Activated CD8-positive, alpha-beta memory T cell treated with anti-CD3 and anti-CD28 coated beads for 1 hour (primary cell): ENCODE results near the gene LHFPL3.
"Not testable (repeated sequence)": the region's sequence is repeated elsewhere in the genome, so short reads cannot be mapped to it uniquely, and the experiment has no call there.

Source experiments
- DNase-seq, 2 donors: peaks; one replicate each; pipeline ENCODE4 v3.0.0-alpha.2; 2020; ENCODE audit warnings: low read depth in 1 of 2; ENCODE audit errors: extremely low read depth in 1 of 2

The LHFPL3 gene

DNA sequence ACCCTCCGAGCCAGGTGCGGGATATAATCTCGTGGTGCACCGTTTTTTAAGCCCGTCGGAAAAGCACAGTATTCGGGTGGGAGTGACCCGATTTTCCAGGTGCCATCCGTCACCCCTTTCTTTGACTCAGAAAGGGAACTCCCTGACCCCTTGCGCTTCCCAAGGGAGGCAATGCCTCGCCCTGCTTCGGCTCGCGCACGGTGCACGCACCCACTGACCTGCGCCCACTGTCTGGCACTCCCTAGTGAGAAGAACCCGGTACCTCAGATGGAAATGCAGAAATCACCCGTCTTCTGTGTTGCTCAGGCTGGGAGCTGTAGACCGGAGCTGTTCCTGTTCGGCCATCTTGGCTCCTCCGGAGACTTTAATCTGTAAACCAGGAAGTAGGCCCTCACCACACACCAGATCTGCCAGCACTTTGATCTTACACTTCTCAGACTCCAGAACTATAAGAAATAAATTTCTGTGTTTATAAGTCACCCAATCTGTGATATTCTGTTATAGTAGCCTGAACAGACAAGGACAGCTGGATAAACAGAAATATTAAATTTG, 235.0 kb downstream of the LHFPL3 start:
- DNase-seq, result not testable (repeated sequence)

DNA sequence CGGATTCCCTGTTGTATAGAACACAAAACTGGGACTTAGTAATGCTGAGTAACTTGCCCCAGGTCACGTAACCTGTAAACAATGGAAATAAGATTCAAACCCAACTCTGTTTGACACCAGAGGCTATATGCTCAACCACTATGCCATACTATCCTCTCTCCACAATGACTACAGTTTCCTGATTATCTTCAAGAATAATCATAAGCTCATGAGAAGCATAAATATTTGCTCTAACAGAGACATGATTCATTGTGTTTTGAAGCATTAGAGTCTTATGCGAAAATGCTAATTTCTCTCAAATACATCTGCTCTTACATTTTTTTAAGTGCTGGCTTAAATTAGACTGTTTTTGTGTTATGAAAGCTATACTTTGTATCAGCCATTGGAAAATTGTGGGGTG, 241.3 kb downstream of the LHFPL3 start:
- no peak for DNase-seq

DNA sequence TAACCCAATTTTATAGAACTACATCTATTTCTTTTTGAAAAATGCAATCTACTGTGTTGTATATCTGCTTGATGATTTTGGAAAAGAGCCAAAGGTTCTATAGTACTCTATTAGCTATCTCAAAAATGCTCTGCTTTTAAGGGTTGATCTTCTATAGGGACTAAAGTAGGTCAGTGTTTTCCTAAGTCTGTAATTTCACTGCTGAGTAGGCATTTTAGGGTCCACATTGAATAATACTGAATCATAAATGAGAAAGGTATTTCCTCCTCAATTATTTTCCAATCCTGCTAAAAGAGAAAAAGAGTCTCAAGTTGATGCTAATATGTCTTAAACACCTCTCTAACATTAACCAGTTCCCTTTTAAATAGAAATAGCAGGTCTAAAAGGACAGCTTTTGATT, 244.2 kb downstream of the LHFPL3 start:
- no peak for DNase-seq

DNA sequence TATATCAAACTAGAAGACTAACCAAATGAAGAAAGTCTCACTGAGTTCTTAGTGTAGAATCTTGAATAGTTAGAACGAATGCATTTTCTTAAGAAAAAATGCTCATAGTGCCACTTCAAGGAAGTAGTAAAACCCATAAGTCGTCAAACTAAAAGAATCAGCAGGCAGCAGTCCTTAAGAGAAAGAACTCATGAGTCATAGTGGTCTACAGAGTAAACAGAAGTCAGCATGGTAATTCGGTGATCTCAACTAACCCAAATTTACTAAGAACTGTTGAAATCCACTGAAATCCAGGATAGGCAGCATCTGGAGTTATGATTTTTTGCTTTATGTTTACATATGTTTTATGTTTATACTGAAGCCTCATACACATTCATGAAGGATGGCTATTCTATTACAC, 256.2 kb downstream of the LHFPL3 start:
- DNase-seq, result no peak

DNA sequence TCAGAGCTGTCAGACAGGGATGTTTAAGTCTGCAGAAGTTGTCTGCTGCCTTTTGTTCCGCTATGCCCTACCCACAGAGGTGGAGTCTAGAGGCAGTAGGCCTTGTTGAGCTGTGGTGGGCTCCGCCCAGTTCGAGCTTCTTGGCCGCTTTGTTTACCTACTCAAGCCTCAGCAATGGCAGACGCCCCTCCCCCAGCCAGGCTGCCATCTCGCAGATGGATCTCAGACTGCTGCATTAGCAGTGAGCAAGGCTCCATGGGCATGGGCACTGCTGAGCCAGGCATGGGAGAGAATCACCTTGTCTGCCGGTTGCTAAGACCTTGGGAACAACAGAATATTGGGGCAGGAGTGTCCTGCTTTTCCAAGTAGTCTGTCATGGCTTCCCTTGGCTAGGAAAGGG, 267.2 kb downstream of the LHFPL3 start:
- not testable (repeated sequence) for DNase-seq

DNA sequence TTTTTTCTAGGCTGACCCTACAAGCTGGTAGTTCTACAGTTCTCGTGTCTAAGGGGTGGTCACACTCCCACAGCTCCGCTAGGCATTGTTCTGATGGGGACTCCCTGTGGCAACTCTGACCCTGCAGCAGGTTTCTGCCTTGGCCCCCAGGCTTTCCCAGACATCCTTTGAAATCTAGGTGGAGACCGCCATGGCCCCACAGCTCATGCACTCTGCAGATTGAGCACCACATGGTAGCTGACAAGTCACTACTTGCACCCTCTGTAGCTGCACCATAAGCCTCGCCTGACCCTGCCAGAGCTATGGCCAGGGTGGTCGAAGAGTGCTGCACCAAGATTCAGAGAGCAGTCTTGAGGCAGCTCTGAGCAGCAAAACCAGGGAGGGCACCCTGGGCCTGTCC, 275.6 kb downstream of the LHFPL3 start:
- DNase-seq, result no peak

DNA sequence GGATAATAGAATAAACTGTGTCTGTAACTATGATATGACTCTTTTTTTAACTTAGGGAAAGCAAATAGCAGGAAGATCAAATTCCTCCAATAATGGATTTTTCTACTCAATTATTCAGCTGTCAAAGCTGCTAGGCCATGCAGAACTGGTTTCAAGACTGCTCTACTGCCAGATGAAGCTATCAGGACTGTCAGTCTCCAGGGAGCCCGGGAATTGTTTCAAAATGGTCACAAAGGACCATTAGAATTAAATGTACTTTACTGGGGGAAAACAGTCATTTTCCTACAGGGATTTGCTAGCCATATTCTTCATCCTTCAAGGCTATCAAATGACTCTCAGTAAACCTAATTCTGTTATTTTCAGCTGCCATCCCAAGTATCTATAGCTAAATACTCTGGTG, 276.3 kb downstream of the LHFPL3 start:
- DNase-seq, result no peak

DNA sequence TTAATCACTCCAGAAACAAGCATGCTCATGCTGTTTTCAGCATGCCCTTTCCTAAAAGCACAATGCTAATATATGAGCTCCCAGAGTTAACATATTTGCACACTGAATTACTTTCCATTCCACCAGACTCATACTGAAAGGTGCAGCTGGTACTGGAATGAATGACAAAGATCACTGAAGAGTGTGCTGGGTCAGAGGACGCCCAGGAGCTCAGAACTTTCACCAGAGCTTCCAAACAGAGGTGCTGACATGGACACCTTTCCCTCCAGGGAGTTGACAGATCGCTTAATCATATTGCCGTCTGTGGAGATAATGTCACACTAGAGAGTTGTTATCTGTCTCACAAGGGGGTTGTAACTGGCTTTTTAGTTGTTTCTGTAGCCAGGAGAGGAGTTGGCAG, 292.9 kb downstream of the LHFPL3 start:
- no peak for DNase-seq

DNA sequence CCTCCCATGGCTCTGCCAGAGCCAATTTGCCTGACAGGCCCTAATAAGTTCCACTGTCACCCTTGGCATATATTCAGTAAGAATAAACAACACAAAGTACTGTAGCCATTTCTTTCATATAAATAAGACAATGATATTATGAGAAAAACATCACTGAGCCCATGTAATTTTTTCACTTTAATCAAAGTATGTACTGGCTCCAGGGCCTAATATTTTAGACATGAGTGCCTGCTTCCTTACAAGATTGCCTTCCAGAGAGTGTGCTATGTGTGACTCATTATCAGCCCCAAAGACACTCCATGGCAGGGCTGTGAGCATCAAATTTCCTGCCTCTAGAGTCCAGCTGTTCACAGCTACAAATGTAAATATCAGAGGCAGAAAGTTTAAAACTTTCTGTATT, 297.6 kb downstream of the LHFPL3 start:
- no peak for DNase-seq

DNA sequence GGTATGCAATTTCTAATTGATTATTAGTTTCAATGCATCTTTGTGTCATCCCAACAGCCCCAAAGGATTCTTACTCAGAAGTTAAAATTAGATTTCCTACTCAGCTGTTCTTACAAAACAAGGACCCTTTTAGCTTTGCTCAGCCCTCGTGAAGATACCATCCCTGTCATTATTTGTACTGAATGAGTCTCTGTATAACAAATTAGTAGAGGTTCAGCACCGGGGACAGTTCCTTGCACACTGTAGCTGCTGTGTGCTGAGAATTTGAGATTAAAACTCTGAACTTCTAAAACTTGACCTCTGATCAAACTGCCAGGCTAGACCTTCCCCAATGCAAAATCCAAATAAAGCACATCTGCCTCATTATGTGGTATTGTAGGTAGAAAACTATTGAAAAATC, 299.1 kb downstream of the LHFPL3 start:
- DNase-seq, result no peak

DNA sequence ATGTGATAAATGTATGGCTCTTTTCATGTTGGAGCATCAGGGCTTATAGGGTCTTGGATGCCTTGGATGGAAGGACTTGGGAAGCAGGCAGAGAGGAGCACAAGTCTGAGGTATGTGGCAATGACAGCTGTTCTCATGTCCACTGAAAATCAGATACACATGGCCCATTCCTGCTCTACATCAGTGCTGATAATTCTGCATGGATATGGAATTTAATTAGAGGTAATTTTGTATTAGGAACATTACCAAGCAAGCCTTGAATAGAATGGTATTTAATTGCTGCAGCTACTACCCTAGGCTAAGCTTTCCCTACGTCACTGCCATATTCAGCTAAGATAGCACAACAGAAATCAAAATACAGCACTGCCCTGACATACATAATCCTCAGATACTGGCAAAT, 299.6 kb downstream of the LHFPL3 start:
- DNase-seq, result no peak

DNA sequence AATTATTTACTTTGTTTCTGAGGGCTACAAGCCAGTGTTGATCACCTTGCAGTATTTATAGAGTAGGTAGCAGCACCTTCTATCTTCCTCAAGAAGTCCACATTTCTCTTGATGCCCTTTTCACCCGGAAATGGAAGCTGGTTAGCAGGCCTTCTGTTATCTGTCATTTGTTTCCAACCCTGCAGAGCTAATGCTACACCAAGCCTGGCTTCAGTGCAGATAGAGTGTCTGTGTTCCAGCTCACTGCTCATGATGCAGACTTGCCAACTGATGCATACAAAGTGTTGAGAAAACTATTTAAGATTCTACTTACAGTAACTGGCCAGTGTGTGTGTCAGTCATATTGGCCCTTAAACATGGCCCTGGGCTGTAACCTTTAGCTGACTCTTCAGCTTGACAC, 301.0 kb downstream of the LHFPL3 start:
- no peak for DNase-seq

DNA sequence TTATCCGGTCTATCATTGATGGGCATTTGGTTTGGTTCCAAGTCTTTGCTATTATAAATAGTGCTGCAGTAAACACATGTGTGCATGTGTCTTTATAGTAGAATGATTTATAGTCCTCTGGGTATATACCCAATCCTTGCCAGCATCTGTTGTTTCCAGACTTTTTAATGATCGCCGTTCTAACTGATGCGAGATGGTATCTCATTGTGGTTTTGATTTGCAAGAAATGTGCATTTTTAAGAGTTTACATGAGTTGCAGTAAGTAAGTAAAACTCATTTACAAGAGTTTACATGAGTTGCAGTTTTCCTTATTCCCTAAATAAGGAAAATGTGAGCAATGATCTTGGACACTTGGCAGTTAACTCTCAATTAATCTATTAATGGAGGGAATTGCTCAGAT, 312.1 kb downstream of the LHFPL3 start:
- no peak for DNase-seq

DNA sequence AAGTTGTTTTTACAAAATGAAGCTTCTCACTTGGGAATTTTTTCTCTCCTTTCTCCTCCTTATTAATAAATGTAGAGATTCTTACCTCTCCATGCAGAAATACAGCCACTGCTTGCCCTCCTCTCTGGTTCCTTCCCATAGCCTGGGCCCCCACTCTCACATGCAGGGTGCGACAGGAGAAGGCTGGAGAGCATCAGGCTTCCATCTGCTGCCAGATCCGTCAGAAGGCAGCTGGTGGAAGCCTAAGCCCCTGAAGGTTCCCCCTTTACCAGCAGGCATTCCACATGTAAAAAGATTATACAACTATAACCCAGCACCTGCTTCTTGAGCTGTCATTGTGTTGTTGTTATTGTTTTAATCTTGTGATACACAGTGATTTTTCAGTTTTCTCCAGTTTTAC, 314.2 kb downstream of the LHFPL3 start:
- DNase-seq, result no peak

DNA sequence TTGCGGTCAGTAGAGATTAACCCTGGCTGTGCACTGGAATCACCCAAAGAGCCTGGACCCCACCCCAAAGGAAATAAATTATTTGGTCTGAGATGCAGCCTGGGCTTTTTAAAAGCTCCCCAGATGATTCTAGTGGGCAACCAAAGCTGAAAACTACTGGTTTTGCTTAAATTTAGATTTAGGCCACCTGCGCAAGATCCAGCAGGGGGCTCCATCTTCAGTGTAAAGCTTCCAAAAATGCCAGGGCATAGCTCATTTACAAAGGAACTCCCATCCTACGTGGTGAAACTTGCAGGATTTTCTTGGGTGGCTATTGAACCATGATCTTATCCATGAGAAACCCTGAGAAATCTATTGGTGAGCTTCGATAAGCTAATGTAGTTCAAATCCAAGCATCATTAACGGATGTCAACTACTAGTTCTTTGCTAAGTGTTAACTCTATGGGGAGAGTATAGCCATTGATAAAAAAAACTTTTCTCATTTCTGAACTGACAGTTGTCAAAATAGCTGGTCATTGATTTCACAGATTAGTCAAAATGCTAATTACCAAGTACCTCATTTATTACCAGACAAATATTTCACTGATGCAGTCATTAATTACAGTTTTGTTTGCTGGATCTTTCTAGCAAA, 315.3 kb downstream of the LHFPL3 start:
- no peak for DNase-seq

DNA sequence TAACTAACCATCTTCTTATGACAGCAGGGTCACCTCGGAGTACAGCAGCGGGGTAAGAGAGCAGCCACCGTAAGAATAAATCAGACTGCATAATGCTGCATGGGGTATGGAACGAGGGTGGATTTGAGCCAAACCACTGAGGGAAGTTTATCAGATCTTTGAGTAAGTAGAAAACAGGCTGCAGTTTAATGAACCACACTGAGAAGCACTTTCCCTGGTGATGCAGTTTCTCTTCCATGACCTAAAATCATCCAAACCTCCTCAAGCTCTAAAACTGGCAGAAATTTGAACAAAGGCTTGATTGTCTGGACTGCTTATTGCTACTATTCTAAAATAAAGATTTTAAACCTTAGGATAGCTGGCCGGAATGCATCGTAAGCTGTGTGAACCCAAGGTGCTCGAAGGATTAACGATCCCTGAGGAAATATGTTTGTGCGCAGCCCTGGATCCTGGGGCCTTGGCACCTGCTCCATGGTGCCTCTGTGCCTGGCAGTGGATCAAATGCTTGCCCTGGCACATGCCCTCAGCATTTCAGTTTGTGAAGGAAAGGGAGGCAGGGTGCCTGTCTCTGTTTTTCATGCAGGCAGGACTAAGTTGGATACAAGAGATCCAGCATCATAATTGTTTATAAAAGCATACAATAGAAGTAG, 322.7 kb downstream of the LHFPL3 start:
- no peak for DNase-seq

DNA sequence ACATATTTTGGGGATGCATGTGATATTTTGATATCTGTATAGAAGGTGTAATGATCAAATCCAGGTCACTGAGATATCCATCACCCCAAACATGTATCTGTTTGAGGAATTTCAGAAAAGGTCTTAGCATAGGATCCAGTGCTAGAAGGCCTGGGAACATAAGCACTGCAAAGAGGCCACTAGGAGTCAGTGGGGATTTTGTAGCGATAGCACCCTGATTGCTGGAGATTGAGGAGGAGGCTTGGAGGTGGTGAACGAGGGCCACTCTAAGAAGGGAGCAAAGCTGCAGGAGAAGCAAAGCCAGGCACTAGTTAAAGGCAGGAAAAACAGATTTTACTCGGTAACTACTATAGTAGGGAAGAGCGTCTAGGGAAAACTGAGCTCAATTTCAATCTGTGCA, 324.0 kb downstream of the LHFPL3 start:
- DNase-seq, result no peak

DNA sequence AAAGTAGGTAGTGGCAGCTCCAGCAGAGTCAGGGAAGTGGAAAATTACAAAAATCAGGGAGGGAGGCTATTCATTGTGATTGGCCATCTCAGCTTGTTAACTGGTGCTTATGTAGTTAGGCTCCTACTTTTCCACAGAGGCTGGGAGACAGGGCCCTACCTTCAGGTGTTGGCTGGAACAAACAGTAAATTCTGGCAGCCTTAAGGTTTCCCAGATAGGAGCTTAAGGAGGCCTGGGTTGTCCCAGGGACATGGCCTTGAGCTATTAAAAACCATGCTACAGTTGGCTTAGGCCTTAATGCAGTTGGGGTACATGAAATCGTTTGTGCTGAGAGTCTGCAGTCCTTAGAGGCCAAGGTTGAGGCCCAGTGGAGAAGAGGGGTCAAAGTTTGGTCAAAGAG, 324.5 kb downstream of the LHFPL3 start:
- DNase-seq, result no peak

DNA sequence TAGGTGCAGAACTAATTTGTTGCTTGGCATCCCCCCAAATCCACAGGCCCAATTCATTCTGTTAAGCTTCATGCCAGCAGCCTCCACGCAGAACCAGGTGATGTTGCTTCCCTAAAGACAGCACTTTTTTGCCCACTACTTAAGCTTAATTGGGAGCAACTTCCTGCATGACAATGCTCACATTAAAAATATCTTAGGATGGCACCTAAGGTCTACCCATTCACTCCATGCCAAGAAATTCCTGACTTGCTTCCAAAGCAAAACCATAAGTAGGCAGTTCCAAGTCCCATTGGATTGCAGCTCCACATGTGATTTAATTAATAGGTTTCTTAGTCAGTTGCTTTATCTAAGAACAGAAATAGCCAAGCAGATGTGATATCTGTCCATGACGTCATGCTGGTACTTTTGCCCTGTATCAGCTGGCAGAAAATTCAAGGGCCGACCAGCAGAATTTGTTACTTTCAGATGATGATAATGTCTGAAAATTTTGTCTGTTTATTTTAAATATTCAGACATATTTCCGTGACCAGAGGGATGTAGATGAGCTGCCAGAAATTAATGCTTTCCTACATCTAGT, 325.5 kb downstream of the LHFPL3 start:
- no peak for DNase-seq

DNA sequence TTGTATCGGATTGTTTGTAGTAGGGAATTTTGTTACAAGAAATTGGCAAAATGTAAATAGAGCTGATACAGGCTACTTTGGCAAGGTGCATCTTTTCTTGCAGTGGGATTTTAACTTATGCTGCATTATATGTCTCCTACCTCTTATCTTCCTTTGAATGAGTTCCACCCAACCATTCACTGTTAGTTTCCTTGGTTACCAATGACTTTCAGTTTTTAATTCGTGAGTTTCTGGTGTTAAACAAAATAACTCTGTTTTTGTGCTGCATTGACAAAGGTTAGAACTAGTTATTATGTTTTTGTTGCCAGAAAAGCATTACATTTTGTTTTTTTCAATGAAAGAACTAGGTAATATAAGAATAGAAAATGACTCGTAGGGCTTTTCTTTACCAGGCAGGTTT, 327.2 kb downstream of the LHFPL3 start:
- DNase-seq, result no peak

DNA sequence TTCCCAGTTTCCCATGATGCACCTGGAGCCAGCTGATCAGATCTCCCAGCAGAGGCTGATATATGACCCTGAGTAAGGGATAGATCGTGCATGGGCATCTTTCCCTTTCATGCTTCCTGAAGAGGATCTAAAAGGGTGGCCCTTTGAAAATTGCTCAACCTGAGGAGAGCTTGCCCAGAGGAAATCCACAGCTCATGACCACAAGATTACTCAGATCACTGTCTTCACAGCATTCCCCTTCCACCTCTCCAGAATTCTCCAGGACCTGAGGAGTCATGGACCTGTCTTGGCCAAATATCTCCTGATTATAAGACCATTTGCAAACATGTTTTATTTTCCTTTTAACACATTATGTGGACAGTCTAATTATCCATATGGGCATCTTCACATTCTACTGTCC, 328.1 kb downstream of the LHFPL3 start:
- DNase-seq, result no peak

DNA sequence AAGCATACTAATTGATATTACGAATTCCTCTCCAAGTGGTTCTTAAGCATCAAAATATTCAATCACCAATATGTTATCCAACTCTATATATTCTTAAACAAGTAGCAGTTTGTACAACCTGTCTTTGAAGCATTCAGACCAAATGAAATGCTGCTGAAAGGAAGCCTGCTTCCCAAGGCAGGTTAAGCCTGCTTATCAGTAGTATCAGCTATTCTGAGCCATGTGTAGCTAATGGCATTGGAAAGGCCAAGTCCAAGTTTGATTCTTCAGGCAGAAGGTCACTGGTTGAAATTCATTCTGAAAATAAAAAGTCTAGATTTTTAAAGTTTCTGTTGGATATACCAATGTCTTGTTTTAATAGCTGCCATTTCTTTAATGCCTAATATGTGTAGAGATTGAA, 328.7 kb downstream of the LHFPL3 start:
- no peak for DNase-seq
